Ectodermal cell (in vitro differentiated cells): Measurements from ENCODE around the gene DAGLA.

Experiments
- H3K27ac ChIP-seq: 2 replicates; pipeline ENCODE4 v1.7.0; 2013; ENCODE audit warnings: mild to moderate bottlenecking, low read depth, low read length; ENCODE audit not compliant: insufficient read depth, poor library complexity, severe bottlenecking
- H3K27me3 ChIP-seq: 2 replicates; pipeline ENCODE4 v1.7.0; 2013; ENCODE audit warnings: mild to moderate bottlenecking, low read length; ENCODE audit not compliant: insufficient read depth, control insufficient read depth, poor library complexity, severe bottlenecking
- H3K36me3 ChIP-seq: one replicate; pipeline ENCODE4 v1.7.0; 2013; ENCODE audit warnings: low read length; ENCODE audit not compliant: control insufficient read depth, insufficient read depth
- H3K4me1 ChIP-seq: one replicate; pipeline ENCODE4 v1.7.0; 2013; ENCODE audit warnings: low read length; ENCODE audit not compliant: control insufficient read depth, insufficient read depth
- H3K4me3 ChIP-seq: 2 replicates; pipeline ENCODE4 v1.7.0; 2013; ENCODE audit warnings: low read depth, low read length, control low read depth; ENCODE audit not compliant: insufficient read depth
- H3K9me3 ChIP-seq: 2 replicates; pipeline ENCODE4 v1.7.0; 2013; ENCODE audit warnings: mild to moderate bottlenecking, low read length, moderate library complexity; ENCODE audit not compliant: control insufficient read depth
- WGBS, 2 experiments: methylation state at CpG; one replicate each; pipeline ENCODE4 v1.1.7; 2013; ENCODE audit warnings: missing lambda C conversion rate in 2 of 2; 5-methylcytosine and 5-hydroxymethylcytosine counted together

Gene DAGLA

GRCh38 chr11:61745781-61746441 is 65.7 kb downstream of the DAGLA start:
- no peaks in the 10 kb centered on the region for H3K9me3 ChIP-seq
- WGBS, 2 experiments, result 80 to 81% methylated on average over 15 of the region's 15 CpGs
- H3K27ac ChIP-seq, result no peak overlapping the region
- H3K27me3 ChIP-seq, result no peaks in the 10 kb centered on the region
- H3K4me1 ChIP-seq, result peaks cover 33% of the 10 kb centered on the region
- H3K4me3 ChIP-seq, result no peak overlapping the region
- no peaks in the 10 kb centered on the region for H3K36me3 ChIP-seq

GRCh38 chr11:61746442-61747191 is 66.4 kb downstream of the DAGLA start:
- Histone ChIP-seq H3K27ac (no peak overlapping the region), H3K4me3 (no peak overlapping the region), H3K4me1 (peaks cover 33% of the 10 kb centered on the region), H3K9me3 (no peaks in the 10 kb centered on the region), H3K27me3 (peaks cover 2% of the 10 kb centered on the region), H3K36me3 (no peaks in the 10 kb centered on the region)
- WGBS, 2 experiments, result 86 to 88% methylated on average over 18 to 19 of the region's 19 CpGs

- peaks cover 33% of the 10 kb centered on the region for H3K4me1 ChIP-seq
- WGBS, 2 experiments, result 64 to 66% methylated on average over 19 of the region's 19 CpGs
- H3K27me3 ChIP-seq, result peaks cover 9% of the 10 kb centered on the region
- no peaks in the 10 kb centered on the region for H3K36me3 ChIP-seq
- H3K4me3 ChIP-seq, result no peak overlapping the region
- no peak overlapping the region for H3K27ac ChIP-seq
- H3K9me3 ChIP-seq, result no peaks in the 10 kb centered on the region
Measured at GRCh38 chr11:61747192-61747966, 67.2 kb downstream of the DAGLA start.

- 55 to 58% methylated on average over 3 of the region's 3 CpGs for WGBS, 2 experiments
- no peaks in the 10 kb centered on the region for H3K36me3 ChIP-seq
Measured at GRCh38 chr11:61747967-61748285, 67.7 kb downstream of the DAGLA start.

GRCh38 chr11:61749591-61750217 is 69.5 kb downstream of the DAGLA start:
- H3K4me3 ChIP-seq, result no peak overlapping the region
- H3K36me3 ChIP-seq, result no peaks in the 10 kb centered on the region
- H3K27ac ChIP-seq, result no peak overlapping the region
- 7 to 8% methylated on average over 21 of the region's 21 CpGs for WGBS, 2 experiments
- H3K27me3 ChIP-seq, result peaks cover 26% of the 10 kb centered on the region
- peaks cover 32% of the 10 kb centered on the region for H3K4me1 ChIP-seq
- H3K9me3 ChIP-seq, result no peaks in the 10 kb centered on the region

More at GRCh38 chr11:61747967-61748285, 67.7 kb downstream of the DAGLA start:
- Histone ChIP-seq H3K27ac (no peak overlapping the region), H3K4me3 (no peak overlapping the region), H3K27me3 (peaks cover 14% of the 10 kb centered on the region), H3K4me1 (peaks cover 33% of the 10 kb centered on the region), H3K9me3 (no peaks in the 10 kb centered on the region)

- Histone ChIP-seq H3K27me3 (peaks cover 26% of the 10 kb centered on the region), H3K4me3 (no peak overlapping the region), H3K4me1 (peaks cover 21% of the 10 kb centered on the region), H3K27ac (no peak overlapping the region), H3K36me3 (no peaks in the 10 kb centered on the region), H3K9me3 (no peaks in the 10 kb centered on the region)
- 96 to 97% methylated on average over 5 of the region's 5 CpGs for WGBS, 2 experiments
Measured at GRCh38 chr11:61750631-61751273, 70.6 kb downstream of the DAGLA start.

- H3K4me1 ChIP-seq, result peaks cover 16% of the 10 kb centered on the region
- H3K36me3 ChIP-seq, result no peaks in the 10 kb centered on the region
- no peak overlapping the region for H3K4me3 ChIP-seq
- no peak overlapping the region for H3K27ac ChIP-seq
- H3K27me3 ChIP-seq, result peaks cover 26% of the 10 kb centered on the region
- no peaks in the 10 kb centered on the region for H3K9me3 ChIP-seq
- 89 to 91% methylated on average over 14 of the region's 14 CpGs for WGBS, 2 experiments
Measured at GRCh38 chr11:61751384-61751783, 71.2 kb downstream of the DAGLA start.

GRCh38 chr11:61752117-61752924 is 72.1 kb downstream of the DAGLA start, which contains the start of gene MYRF:
MYRF (plus strand) TSS chr11:61752636; CDS start chr11:61752745, 109 bp downstream.
- Histone ChIP-seq H3K4me3 (peak within 1 kb of the TSS; percentile 52), H3K4me1 (peaks cover 16% of the 10 kb centered on the region), H3K27ac (no peak within 1 kb of the TSS), H3K9me3 (no peaks in the 10 kb centered on the region), H3K27me3 (peaks cover 26% of the 10 kb centered on the region), H3K36me3 (no peaks in the 10 kb centered on the region)
- 6% methylated on average over 93 of the region's 93 CpGs for WGBS, 2 experiments

- H3K27me3 ChIP-seq, result peaks cover 26% of the 10 kb centered on the region
- H3K36me3 ChIP-seq, result no peaks in the 10 kb centered on the region
- WGBS, 2 experiments, result 35 to 39% methylated on average over 17 of the region's 17 CpGs
- H3K4me3 ChIP-seq, result peak overlapping the region; percentile 52
- no peaks in the 10 kb centered on the region for H3K9me3 ChIP-seq
- peaks cover 16% of the 10 kb centered on the region for H3K4me1 ChIP-seq
- H3K27ac ChIP-seq, result no peak overlapping the region
Measured at GRCh38 chr11:61752925-61753521, 72.8 kb downstream of the DAGLA start.
